Measurements from ENCODE around the gene YIF1A.

GRCh38 chr11:66274219-66274618 lies 14.7 kb downstream of the YIF1A start:
- TF ChIP-seq CTCF (IDR thresholded peaks at IDR 0.05; ENCODE audit: low read depth, low read length) (no peak), EZH2phosphoT487 (IDR thresholded peaks at IDR 0.05; ENCODE audit: low read depth) (no peak)

Measured in OCI-LY3 (cell line).